NCI-H2107 (cell line): ENCODE data around the gene GALNT6.
"Not testable (repeated sequence)": the region's sequence is repeated elsewhere in the genome, so short reads cannot be mapped to it uniquely, and the experiment has no call there.

Source experiments
- DNase-seq: peaks from one replicate; lab custom pipeline; 2025; lab: John Stamatoyannopoulos, UW

GALNT6 gene

DNA sequence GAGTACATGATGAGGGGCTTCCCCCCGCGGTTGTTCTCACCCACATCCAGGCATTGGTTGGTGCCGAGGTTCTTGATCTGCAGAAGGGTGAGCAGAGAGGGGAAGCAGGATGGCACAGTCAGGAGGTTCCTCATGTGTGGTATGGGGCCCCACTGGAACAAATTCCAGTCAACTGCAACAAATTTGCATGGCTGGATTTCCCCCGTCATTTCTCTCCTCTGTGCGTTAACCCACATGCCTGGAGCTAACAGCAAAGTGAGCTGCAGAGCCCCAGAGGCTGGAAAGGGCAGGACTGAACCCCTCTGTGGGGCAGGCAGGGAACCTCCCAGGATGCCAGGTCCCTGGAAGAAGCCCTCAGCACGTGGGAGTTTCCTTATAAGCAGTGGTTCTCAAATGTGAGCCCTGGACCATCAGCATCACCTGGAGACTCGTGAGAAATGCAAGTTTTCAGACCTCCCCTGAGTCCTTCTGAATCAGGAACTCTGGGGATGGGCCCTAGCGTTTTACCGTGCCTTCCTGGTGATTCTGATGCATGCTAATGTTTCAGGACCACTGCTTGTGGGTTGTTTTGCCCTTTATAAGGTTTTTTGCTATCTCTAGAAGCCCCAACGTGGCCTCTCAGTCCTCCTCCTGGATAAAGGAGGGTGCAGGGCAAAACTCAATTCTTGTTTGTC, 33.7 kb downstream of the GALNT6 start:
- DNase-seq, result no peak

DNA sequence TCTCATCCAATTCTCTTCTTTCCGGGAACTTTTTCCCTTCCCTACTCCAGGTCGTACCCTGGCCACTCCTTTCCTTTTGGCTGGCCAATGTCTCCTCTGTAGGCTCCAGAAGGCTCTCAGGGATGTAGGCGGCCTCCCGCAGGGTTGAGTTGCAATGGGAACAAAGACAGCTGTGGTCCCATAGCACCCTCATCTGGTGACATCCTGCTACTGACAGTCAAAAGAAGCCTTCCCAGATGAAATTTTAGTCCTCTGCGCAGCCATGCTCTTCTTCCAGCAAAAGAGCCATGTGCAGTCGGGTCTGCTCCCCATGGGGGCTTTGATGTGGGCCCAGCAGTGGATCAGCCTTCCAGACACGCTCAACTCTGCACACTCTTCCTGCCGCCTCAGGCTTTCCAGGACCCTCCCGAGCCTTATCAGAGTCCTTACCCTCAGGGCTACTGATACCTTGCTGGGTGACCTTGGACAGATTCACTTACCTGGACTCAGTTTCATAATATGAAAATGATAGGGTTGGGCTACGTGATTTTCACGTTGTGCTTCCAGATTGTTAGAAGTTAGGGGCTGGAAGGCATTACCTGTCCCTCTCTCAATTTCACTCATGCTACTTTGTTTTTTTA, 39.2 kb downstream of the GALNT6 start:
- DNase-seq, result peak; percentile 52

DNA sequence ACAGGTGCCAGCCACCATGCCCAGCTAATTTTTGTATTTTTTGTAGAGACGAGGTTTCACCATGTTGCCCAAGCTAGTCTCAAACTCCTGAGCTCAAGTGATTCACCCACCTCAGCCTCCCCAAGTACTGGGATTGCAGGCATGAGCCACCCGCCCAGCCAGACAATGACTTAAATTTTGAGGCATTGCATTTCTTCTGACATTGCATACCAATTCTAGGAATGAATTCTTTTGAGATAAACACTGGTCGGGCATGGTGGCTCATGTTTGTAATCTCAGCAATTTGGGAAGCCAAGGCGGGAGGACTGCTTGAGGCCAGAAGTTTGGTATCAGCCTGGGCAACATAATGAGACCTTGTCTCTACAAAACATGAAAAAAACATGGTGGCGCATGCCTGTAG, 42.2 kb downstream of the GALNT6 start:
- no peak for DNase-seq

DNA sequence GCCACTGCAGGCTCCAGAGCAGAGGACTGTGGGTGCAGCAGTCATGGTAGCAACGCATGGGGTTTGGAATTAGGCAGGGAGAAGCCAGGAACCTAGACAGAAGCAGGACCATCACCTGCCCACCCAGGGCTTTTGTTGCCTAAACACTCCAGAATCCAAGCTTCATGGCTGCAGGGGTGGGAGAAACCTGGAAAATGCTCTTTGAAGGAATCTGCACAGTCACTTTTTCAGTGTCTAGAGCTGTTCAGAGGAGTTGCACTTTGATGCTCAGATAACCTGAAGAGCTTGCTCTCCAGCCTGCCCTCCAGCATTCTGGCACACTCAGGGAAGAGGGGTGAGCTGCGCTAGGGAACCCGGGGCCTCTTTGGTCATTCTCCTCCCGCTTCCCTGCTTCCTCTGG, 43.1 kb downstream of the GALNT6 start:
- DNase-seq, result no peak

DNA sequence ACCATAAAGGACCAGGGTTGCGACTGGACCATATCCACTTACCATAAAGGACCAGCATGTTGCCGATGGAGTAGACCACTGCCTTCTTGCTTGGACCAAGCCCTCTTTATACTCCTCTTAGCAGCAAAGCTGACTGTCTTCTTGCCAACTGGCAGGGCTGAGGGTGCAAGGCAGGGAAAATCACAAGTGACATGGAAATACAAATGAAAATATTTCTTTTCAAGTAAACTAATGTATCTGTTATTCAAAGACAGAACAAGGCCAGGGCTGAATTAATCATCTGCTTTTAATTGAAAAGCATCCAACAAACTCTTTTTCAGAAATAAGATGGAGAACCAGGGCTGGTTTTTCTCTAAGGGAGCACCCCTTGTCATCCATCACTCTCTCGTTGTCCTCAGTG, 44.6 kb downstream of the GALNT6 start, which contains the start of gene CELA1:
Gene CELA1 (minus strand): TSS at position 99 of the 400 bp plus-strand sequence. CDS start 41 bp downstream, at position 58.
- DNase-seq, result no peak

DNA sequence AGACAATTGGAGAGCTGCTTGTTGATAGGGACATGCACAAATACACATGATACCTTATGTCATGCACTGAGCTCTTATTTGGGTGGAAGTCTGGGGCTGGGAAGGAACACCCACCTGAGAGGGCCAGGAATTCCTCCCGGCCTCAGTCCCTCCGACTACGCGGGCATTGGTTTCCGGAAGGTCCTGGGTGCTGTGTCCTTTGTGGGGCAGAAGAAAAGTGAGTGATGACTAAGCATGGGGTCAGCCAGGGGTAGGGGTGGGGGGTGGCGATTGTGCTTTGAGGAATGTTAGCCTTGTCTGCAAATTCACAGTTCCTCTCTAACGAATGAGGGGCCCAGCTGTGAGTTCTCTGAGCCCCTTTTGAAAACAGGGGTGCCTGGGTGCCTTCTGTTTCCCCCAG, 45.5 kb downstream of the GALNT6 start:
- DNase-seq, result no peak

DNA sequence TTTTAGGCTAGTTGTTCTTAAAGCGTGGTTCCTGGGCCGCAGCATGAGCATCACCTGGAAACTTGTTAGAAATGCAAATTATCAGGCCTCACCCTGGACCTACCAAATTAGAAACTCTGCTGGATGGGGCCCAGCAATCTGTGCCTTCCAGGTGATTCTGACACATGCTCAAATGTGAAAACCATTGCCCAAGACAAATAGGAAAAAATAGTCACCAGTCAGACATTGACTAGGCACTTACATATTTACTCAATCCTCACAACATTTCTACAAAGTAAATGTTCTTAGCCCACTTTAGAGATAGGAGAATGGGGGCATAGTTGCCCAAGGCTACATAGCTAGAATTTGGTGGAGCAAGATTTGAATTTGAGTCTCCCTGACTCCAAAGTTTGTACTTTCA, 48.0 kb downstream of the GALNT6 start:
- no peak for DNase-seq

DNA sequence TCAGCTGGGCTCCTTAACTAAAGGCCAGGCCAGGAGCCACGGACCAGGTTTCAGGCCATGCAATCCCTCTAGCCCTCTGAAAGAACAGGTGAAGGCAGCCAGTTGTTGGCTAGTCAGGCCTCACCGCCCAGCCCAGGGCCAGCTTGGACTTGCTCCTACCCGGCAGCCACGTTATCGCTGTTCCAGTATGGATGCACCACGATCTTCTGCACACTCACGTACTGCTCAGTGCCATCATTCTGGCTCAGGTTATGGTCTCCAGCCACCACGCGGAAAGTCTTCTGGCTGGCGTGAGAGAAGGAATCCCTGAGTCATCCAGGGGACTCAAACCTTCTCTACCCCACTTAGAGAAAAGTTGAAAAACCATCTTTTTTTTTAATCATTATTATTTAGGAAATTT, 48.8 kb downstream of the GALNT6 start:
- DNase-seq, result no peak

DNA sequence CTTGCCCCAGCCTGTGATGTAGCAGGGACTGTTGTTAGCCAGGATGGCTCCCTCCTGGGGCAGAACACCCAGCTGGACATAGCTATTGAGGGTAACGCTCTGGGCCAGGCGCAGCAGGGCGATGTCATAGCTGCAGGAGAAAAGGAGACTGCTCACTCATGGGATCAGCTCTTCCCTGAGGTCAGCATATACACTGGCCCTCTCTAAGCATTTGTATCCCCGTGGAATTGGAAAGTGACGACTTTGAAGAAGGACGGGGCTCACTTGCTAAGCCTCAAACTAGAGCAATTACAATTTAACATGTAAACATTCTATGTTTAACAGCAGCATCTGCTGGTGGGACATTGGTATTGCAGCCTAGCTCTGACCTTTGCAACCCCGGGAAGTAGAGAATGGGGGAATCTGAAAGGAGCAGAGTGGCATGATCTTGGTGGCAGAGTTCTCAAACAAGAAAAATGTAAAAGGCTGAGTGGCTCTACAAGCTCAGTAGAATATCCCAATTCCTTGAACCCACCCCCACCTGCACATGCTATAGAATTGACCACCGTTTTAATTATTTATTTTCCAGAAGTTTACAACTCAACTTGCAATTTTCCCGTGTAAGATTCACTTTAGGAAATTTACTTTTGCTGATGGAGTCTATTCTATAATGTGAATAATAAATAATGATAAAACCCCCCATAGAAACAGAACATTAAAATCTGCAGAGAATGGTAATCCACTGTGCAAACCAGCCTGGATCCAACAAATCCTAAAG, 49.8 kb downstream of the GALNT6 start:
- DNase-seq, result peak; percentile 71

DNA sequence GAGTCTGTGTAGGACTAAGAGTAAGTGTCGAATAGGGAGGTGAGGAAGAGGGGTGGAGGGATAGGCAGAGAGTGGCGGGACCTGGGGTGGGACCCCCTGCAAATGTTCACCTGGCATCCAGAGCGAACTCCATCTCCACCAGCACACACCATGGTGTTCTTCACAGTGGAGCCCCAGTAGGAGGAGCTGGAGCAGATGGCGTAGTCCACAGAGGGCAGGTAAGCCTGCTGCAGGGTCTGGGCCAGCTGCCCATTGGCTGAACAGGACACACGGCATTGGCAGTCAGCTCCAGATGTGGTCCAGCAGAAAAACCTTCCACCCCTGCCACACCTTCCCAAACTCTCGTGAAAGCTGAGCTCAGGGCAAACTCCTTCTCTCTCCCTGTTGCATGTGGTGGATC, 51.5 kb downstream of the GALNT6 start:
- DNase-seq, result no peak

DNA sequence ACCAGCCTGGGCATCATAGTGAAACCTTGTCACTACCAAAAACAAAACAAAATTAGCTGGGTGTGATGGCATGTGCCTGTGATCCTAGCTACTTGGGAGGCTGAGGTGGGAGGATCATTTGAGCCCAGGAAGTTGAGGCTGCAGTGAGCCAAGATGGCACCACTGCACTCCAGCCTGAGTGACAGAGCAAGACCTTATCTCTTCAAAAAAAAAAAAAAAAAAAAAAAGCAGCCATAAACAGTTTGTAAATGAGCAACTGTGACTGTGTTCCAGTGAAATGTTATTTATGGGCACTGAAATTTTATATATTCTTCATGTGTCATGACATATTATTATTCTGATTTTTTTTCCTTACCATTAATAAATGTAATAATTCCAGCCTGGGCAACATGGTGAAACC, 53.9 kb downstream of the GALNT6 start:
- not testable (repeated sequence) for DNase-seq

DNA sequence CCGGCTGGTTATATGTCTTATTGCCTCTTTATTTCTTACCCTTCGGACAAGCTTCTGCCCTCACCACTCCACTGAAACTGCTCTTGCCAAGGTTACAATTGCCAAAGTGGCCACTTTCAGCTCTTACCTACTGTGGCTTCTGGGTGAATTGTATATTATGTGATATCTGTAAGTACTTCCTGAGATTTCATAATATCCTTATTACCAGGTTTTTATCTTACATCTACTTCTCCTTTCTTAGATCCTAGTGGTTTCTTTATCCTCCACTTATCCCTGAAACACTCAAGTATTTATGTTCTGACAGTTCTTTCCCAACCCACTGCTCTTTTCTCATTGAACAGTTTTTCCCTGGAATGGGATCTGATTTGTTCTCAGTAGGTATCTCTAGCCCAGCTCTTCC, 55.3 kb downstream of the GALNT6 start:
- DNase-seq, result no peak

DNA sequence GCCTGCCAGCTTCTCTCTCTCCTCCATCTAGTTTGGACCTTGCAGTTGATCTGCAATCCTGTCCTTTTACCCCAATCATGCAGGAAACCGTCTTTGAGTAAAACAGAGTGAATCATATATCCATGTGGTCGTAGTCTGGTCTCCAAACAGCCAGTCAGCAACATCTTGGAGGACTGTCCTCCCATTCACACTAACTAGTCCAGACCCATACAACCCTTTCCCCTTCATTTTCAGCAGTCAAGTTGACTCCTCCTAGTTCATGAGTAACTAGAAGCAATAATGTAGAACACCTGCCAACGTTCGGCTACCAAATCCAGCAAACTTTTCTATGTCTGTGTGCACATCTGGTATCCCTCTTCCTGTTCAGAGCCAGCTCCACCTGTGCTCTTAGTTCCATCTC, 56.4 kb downstream of the GALNT6 start:
- no peak for DNase-seq

DNA sequence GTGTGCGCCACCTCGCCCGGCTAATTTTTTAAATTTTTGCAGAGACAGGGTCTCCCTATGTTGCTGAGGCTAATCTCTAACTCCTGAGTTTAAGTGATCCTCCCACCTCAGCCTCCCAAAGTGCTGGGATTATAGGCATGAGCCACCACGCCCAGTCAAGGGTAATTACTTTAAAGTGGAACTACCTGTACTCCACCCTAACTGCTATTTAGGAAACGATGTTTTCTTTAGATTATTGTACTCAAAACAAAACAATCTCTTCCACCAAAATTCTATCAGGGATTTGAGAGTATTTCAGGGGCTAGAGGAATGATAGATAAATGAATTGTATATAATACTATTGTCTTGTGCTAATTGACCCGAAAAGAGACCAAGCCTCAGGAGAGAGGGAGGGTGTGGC, 57.7 kb downstream of the GALNT6 start:
- no peak for DNase-seq

DNA sequence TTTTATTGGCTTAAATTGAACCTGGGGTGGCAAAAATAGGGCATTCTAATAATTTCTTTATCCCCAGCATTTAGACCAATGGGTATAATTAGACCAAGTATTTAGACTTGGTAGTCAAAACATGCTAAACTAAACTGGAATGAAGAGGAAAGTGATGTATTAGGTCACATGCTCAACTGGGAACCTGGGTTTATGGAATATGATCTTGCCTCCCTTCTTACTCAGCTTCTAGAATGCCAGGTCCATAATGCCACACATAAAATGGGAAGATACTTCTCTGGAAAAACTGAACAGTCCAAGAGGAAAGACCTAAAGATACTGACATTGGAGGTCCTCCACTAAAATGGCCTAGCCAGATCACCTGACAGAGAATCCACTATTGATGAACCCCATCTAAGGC, 61.0 kb downstream of the GALNT6 start:
- no peak for DNase-seq

DNA sequence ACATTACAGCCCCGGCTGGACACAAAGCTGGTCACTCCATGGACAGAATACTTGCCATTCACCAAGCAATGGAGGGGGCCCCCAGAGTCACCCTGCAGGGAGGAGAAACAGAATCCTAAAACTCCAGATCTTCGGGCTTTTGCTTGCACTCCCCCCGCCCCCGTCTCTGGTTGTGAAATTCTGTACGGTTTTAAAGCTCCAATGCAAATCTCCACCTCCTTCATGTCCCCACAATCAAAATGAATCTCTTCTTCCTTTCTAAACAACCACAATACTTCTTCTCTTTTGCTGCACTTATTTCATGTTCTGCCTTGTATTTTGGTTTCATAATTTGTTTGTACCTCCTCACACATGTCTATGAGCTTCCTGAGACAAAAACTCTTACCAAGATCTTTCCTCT, 61.5 kb downstream of the GALNT6 start:
- no peak for DNase-seq

DNA sequence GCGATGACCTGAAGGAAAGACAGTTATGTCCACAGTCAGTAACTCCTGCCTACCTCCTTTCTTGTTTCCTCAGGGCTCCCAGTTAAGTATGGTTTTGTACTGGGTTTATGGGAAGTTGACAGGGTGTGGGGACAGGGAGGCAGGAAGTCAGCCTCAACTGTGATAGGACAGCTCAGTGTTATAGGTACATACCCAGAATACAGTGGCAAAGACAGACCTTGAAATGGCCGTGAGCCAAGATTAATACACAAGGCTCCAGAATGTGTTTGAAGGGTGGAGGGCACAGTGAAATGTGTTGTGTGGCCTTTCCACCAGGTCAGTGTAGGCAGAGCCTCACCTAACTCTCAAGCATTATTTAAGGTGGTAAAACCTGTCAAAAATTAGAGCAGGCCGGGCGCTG, 62.6 kb downstream of the GALNT6 start:
- DNase-seq, result no peak

DNA sequence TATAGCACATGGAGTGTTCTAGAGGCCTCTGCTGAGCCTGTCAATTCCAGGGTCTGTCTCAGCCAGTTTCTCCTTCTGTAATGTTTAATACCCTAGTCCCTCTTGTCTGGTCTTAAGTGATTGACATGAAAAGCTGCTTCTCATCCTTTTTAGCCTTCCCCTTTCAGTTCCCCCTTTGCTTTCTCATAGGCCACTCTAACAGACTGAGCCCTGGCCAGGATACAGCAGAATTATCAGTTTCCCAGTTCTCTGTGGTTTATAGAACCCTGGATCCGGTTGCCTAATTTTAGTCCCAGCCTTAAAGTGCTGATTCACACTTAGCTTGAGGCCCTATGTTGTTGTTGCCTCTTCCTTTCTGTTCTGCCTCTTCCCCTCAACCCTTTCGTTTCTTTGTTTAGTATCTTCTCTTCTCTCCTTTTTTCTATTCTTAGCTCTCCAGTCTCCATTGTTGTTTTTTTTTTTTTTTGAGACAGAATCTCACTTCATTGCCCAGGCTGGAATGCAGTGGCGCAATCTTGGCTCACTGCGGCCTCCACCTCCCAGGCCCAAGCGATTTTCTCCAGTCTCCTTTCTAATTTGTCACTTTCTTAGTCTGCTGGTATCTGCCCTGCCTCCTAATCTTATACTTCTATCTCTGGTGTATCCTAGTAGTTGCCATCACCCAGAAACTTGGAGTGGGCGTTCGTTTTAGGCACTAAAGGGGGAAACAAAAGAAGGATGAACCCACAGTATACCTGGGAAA, 64.3 kb downstream of the GALNT6 start:
- no peak for DNase-seq

DNA sequence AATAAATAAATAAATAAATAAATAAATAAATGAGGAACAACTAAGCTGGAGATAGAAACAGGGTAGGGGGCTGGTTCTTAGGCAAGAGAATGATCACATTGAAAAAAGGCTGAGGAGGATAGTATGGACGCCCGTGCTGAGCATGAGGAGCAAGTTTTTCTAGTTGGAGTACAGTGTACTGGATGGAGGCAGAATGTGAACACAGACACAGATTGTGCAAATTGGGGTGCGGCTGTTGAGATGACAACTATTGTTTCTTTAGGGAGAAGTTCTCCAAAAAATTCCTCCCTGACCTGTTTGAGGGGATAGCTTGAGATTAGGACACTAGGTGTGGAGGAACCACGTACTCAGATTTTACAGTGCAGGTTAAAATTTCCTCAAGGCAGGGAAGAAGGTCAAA, 66.3 kb downstream of the GALNT6 start:
- no peak for DNase-seq

DNA sequence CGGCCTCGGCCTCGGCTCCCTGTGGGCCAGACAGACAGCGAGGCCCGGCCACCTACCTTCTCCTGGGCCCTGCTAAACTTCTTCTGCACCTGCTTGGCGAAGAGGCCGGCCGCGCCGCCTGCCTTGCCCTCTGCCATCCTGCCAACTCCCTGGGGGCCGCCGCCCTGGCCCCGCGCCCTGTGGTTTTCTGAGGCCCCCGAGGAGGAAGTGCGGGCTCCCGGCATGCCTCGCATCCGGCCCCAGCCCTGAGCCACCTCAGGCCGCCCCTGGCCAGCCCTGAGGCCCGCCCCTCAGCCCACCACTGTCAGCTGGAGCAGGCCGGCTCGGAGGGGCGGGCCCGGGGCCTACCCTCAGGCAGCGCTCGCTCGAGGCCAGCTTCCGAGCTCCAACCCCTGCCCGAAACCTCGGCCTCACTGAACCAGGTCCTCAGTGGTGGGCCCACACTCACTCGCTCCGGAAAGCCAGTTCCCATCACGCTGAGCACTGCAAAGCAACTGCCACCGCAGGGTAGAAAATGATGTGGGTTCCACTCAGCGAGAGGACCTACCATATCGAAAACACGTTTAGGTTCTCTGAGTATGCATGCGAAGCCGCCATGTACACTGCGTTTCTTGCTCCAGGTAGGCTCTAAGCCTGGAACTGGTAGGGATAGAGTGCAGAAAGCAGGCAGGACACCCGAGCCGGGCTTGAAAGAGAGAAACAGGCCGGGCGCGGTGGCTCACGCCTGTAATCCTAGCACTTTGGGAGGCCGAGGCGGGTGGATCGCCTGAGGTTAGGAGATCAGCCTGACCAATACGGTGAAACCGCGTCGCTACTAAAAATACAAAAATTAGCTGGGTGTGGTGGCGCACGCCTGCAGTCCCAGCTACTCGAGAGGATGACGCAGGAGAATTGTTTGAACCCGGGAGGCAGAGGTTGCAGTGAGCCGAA, 67.0 kb downstream of the GALNT6 start, which contains the start of gene BIN2:
Gene BIN2 (minus strand): TSS at position 209 of the 930 bp plus-strand sequence. CDS start 72 bp downstream, at position 137.
- DNase-seq, result no peak

DNA sequence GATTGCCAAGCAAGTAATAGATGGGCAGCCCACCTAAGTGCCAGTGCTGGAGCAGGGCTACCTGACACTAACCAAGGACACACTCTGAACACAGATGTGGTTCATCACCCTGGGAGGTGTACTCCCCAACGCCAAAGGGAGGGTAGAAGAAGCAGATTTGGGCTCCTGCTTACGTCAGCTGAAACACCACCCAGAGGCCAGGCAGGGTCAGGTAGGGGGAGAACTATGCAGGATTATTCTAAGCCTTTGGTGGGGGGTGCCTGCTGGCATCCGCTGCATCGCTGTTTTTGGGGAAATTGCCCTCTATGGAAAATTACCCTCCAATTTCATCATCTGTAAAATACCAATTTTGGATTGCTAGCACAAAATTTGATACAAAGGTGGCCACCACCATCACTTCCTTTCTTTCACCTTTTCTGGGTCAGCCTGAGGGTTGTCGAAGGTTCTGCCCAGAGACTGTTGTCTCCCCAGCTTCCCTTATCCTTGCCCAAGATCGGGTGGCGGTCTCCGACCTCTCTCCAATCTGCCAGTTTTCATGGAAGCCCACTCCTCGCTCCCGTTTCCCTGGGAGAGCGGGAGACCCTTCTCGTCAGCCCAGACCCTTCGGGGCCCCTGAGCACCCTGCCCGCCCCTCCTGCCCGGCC, 67.8 kb downstream of the GALNT6 start:
- no peak for DNase-seq
